Ammon's horn (tissue), 1 donor: Measurements from ENCODE around the gene OR2D2.
"Not testable (repeated sequence)": the region's sequence is repeated elsewhere in the genome, so short reads cannot be mapped to it uniquely, and the experiment has no call there.

Experiments
- DNase-seq: peaks from one replicate; pipeline ENCODE4 v3.0.0-alpha.2; 2016; ENCODE audit warnings: low spot score

Gene OR2D2

DNA sequence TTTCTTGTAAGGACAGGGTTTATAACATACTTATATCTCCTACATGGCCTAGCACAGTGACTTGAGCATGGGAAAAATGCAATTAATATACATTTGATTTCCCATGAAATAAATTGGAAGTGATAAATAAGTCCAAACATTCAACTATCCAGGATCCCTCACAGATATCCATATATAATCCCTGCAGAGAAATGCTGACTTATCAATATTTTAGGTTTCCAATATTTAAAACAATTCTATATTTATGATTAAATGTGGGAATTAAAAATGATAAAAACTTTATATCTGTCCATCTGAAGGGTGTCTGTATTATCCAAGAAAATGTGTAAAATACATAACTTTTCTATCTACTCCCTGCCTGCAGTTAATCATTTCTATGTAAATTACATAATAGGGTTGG lies 9.5 kb downstream of the OR2D2 start:
- no peak for DNase-seq

DNA sequence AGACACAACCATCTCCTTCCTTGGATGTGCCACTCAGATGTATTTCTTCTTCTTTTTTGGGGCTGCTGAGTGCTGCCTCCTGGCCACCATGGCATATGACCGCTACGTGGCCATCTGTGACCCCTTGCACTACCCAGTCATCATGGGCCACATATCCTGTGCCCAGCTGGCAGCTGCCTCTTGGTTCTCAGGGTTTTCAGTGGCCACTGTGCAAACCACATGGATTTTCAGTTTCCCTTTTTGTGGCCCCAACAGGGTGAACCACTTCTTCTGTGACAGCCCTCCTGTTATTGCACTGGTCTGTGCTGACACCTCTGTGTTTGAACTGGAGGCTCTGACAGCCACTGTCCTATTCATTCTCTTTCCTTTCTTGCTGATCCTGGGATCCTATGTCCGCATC lies 15.4 kb downstream of the OR2D2 start:
- no peak for DNase-seq

DNA sequence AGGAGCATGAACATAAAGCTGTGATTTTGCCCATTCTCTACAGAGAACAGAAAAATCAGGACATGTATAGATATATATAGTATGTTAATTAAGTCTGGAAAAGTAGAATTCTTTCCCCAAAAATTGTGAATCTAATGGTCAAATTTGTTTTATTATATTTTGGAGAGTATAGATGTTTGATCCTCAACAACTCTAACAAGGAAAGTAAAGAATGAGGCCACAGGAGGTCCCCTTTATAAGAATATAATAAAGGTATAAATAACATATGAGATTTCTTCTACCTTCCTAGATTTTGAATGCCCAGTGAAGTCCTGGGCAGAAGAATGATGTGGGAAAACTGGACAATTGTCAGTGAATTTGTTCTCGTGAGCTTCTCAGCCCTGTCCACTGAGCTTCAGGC lies 16.0 kb downstream of the OR2D2 start, which contains the start of gene OR10A4:
TSS of gene OR10A4 (plus strand) at position 301 of the 400 bp plus-strand sequence. CDS start at position 324, 23 bp downstream.
- no peak for DNase-seq

DNA sequence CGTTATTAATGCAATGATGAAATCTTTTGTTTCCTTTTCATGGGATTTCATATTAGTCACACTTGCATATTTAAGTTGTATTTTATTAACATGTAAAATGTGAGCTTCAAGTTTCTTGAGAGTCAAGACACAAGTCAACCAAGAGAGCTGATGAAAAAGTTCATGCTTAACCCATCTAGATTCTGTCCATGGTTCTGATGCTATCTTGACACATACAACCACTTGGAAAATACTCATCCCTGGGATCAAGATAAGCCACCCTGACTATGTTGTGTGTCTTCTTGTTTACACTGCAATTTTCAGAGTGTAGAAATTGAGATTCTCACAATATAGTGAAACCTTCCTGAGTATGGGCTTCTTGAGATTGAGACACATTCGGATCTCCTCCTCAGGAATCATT lies 16.5 kb downstream of the OR2D2 start:
- no peak for DNase-seq

DNA sequence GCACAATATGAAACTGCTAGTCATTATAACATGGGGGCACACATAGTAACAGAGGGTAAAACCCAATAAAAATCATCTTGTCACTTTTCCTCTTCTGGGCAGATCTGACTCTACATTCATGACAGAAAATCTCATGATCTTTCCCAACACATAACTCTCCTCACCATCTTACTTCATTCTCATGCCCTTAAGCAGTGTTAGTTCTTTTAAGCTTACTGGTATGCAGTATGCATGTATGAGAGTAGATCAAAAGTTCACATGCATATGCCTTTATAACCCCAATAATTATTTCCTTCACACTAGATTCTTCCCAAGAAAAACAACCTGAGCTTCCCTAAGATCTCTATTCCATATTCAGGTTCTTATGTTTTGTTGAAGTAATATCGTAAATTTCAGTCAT lies 21.0 kb downstream of the OR2D2 start:
- no peak for DNase-seq

DNA sequence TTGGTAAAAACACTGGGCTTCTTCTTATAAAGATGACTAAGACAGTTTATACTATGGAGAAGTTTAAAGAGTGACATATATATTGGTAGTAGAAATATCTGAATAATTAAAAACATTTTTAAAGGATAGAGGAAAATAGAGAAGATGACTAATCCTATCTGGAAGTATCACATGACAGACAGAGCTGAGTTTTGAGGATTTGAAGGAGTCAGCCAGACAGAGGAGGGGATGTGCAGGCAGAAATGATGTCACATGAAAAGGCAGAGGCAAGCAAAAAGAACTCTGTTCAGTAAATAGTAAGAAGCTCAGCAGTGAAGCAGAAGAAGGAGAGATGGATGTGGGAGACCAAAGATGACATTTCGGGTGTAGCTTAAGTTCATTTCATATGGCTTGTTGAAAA lies 27.9 kb downstream of the OR2D2 start:
- no peak for DNase-seq

DNA sequence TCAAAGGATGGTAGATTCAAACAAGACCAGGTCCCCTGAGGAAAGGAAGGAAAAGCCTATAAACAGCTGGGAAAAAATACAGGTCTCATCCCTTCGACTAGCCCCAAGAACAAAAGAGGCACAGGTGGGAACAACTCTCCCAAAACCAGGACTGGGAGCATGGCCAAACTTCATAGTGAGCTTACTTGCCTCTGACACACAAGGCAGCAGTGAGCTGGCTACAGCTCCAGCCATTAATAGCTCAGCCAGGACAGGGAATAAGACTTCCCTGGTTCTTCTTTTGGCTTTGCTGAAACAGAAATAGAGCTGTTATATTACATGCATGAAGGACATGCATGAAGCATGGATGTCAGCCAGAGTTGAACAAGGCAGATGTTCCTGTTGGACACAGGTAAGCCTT lies 29.3 kb downstream of the OR2D2 start, which contains the start of gene OR10A2:
TSS of gene OR10A2 (plus strand) at position 97 of the 400 bp plus-strand sequence. CDS start 6,698 bp downstream, outside the sequence.
- no peak for DNase-seq

DNA sequence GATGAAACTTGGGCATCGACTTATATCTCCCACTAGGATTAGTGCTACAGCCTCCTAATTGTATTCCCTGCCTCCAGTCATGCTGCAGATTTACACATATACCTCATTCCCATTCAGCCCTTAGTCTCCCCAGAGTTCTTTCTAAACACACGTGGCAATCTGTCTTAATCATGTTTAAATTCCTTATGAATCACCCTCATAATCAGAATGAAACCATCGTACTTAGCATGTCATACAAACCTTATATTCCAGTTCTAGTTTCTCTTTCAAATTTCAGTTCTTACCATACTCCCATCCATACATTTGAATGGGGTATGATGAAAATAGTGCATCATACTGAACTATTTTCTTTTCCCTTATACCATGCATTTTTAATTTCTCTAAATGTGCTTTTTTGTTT lies 35.4 kb downstream of the OR2D2 start:
- DNase-seq, result no peak

DNA sequence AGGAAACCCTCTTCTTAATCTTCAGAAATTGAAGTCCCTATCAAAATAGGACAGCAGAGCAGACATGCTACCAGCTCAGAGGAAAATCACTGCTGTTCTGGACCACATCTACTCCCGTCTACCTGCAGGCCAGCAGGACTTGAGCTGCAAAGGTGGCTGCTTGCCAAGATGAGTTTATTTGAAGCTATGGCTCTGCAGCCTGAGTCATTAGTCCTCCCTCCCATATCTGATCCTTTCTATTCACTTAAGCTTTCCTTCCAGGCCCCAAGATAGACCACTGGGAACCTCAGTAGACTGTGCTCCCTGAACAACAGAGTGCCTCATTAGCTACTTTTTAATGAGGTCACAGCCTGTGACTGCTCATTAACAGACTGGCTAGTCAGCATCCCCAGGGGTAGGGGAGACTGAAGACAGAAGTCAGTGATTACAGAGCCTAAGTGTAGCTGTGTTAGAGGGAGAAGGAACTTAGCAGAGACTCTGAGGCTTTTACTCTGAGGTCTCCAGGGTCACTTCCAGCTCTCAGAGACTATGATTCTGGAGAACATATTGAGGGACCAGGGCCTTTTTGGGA lies 36.2 kb downstream of the OR2D2 start:
- no peak for DNase-seq

DNA sequence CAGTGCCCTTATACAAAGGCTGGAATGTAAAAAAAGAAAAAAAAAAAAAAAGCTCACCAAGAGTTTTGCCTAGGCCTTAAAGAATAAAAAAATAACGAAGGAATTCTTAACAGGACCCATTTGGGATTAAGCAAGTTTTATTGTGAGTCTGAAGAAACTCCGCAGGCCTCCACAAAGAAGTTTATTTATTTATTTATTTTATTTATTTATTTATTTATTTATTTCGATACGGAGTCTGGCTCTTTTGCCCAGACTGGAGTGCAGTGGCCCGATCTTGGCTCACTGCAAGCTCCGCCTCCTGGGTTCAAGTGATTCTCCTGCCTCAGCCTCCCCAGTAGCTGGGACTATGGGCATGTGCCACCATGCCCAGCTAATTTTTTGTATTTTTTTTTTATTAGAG lies 37.5 kb downstream of the OR2D2 start:
- DNase-seq, result not testable (repeated sequence)

DNA sequence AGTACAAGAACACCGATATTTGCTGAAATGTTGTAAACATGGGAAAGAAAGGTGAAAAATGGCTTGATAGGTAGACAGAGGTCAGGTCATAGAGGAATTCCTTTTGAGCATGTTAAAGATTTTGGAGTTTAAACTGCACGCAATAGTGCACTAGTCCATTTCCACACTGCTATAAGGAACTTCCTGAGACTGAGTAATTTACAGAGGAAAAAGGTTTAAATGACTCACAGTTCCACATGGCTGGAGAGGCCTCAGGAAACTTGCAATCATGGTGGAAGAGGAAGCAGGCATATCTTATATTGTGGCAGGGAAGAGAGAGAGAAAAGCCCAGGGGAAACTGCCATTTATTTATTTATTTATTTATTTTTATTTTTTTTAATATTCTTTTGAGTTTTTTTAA lies 41.8 kb downstream of the OR2D2 start:
- no peak for DNase-seq

DNA sequence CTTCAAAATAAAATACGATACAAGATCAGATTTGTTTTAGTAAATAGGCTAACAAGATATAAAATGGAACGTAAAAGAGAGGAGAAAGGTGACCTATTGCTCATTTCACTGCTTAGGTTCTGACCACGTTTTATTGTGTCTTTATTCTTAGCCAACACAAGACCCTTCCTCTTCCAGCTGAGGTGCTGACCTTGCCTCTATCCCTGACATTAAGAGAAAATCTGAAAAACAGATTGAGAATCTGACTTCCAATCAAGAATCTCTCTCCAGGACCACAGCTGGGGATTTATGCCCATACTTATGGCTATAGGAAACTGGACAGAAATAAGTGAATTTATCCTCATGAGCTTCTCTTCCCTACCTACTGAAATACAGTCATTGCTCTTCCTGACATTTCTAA lies 46.9 kb downstream of the OR2D2 start, which contains the start of gene OR10A5:
TSS of gene OR10A5 (plus strand) at position 301 of the 400 bp plus-strand sequence. CDS start at position 301, 0 bp downstream.
- no peak for DNase-seq

DNA sequence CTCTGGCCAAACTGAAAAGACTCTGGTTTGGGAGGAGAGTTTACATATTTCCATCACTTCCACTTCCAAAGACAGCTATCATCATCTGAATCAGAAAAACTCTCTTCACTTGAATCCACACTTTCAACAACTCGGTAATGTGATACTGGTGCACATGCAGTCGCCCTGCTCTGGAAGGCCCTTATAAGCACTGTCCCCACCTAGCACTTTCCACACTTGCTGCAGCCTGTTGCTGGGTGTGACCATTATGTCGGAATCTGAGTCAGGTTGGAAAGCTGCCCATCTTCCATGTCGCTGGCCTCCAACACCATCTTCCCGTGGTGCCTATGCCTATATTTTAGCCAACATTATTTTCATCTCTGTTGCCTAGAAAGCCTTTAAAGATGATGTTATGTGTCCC lies 47.9 kb downstream of the OR2D2 start:
- no peak for DNase-seq

DNA sequence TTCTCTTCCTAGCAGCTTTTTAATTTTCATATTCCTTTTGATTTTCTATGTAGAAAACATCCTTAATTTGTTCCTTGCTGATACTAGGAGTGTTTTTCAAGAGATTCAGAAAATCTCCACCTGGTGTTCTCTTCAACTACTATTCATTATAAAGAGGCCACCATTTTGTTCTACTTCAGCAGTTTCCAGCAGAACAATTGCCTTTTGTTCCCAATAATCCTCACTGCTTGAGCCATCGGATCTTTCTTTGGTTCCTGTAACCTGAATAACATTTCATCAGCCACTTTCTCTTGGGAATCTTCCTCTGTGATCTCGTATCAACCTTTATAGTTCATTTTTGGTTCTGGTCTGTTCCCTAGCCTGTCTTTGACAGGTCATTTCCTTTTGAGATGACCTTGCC lies 48.6 kb downstream of the OR2D2 start:
- no peak for DNase-seq

DNA sequence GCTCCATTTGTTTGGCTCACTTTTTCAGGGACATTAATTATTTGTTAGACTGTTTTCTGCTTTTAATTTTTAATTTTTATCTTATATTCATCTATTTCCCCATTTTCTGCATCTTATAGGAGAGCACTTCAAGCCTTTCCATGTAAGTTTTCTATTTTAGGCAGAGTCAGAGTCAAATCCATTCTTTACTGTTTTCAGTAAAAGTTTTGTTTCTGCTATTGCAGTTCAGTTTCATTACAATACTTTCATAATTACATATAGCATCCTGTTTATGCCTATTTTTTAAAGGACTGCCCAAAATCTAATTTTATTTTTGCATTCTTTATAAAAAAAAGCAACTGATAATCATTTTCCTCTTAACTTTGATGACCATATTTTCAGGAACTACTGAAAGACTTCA lies 50.6 kb downstream of the OR2D2 start:
- DNase-seq, result no peak
